BLaER1 treated with 17β-estradiol and CSF1 and Interleukin-3, amounts not matched to agents 10 nM and 100 nM (cell line): Measurements from ENCODE around the gene ACSS1.

Experiments used
- H3K27ac ChIP-seq, 11 experiments: shearing (Covaris generic); formaldehyde crosslinking; 2 replicates each; pipeline ENCODE4 v1.8.1; 2022
- H3K27me3 ChIP-seq, 11 experiments: shearing (Covaris generic); formaldehyde crosslinking; 2 replicates each; pipeline ENCODE4 v1.8.1; 2022
- H3K36me3 ChIP-seq, 11 experiments: shearing (Covaris generic); formaldehyde crosslinking; 2 replicates each; pipeline ENCODE4 v1.8.1; 2022
- H3K4me1 ChIP-seq, 10 experiments: shearing (Covaris generic); formaldehyde crosslinking; 2 replicates each; pipeline ENCODE4 v1.8.1; 2022
- H3K4me2 ChIP-seq, 11 experiments: shearing (Covaris generic); formaldehyde crosslinking; 2 replicates each; pipeline ENCODE4 v1.8.1; 2022
- H3K4me3 ChIP-seq, 10 experiments: shearing (Covaris generic); formaldehyde crosslinking; 2 replicates each; pipeline ENCODE4 v1.8.1; 2022
- H3K9ac ChIP-seq, 11 experiments: shearing (Covaris generic); formaldehyde crosslinking; 2 replicates each; pipeline ENCODE4 v1.8.1; 2022
- H3K9me3 ChIP-seq, 11 experiments: shearing (Covaris generic); formaldehyde crosslinking; replicated peaks in 1 of 11; 2 replicates each; pipeline ENCODE4 v1.8.1; 2022
- H4K20me1 ChIP-seq, 11 experiments: shearing (Covaris generic); formaldehyde crosslinking; 2 replicates each; pipeline ENCODE4 v1.8.1; 2022
- Cebpa-rat ChIP-seq, 11 experiments: shearing (Covaris generic); IDR thresholded peaks; 2 replicates each; pipeline ENCODE4 v1.8.1; 2022

Gene ACSS1

GRCh38 chr20:25013478-25014380 is 44.2 kb downstream of the ACSS1 start:
- Histone ChIP-seq H3K4me3 (peak overlapping the region in 1 of 10 experiments; percentile 4; a peak in 1 of 20 replicates), H3K27ac (no peak overlapping the region), H3K27me3 (no peaks in the 10 kb centered on the region), H4K20me1 (peaks cover 0 to 54% (median 32%) of the 10 kb centered on the region in 11 experiments; a peak in 16 of 22 replicates), H3K9me3 (no peaks in the 10 kb centered on the region), H3K36me3 (peaks cover 56 to 80% (median 62%) of the 10 kb centered on the region in 11 experiments), H3K4me1 (peaks cover 9 to 42% (median 34%) of the 10 kb centered on the region in 10 experiments; a peak in 18 of 20 replicates), H3K4me2 (peak overlapping the region in 6 of 11 experiments; percentile 70 to 88 (median 82); a peak in 10 of 22 replicates), H3K9ac (no peak overlapping the region)
- TF ChIP-seq Cebpa-rat (IDR thresholded peaks at IDR 0.05), result no peak

DNA sequence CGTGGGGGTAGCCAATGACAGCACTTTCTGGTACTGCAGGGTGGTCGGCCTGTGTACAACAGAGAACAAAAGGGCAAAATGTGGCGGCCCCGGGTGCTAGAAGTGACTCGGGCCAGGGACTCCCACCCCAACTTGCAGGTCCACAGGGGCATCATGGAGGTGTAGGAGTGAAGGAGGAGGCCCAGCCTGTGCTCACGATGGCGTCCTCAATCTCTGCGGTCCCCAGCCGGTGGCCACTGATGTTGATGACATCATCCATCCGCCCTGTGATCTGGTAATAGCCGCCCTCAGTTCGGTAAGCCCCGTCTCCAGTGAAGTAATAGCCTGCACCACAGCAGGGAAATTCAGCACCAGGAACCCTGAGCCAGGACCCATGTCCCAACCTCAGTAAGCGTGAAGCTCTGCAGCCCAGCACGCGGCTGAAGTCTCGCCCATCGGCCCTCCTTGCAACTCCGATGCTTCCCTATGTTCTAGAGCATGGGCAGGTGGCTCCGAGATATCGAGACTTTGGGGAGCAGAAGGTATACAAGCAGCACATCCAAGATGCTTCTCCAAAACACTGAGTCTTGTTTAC is 45.2 kb downstream of the ACSS1 start:
- peaks cover 0 to 43% (median 24%) of the 10 kb centered on the region in 11 experiments; a peak in 16 of 22 replicates for H4K20me1 ChIP-seq
- peaks cover 9 to 42% (median 33%) of the 10 kb centered on the region in 10 experiments; a peak in 18 of 20 replicates for H3K4me1 ChIP-seq
- H3K27me3 ChIP-seq, result no peaks in the 10 kb centered on the region
- TF ChIP-seq Cebpa-rat (IDR thresholded peaks at IDR 0.05), result no peak
- H3K4me2 ChIP-seq, result no peak overlapping the region
- H3K27ac ChIP-seq, result no peak overlapping the region
- H3K9me3 ChIP-seq, result no peaks in the 10 kb centered on the region
- H3K36me3 ChIP-seq, result peaks cover 60 to 82% (median 69%) of the 10 kb centered on the region in 11 experiments
- H3K4me3 ChIP-seq, result no peak overlapping the region
- H3K9ac ChIP-seq, result no peak overlapping the region

DNA sequence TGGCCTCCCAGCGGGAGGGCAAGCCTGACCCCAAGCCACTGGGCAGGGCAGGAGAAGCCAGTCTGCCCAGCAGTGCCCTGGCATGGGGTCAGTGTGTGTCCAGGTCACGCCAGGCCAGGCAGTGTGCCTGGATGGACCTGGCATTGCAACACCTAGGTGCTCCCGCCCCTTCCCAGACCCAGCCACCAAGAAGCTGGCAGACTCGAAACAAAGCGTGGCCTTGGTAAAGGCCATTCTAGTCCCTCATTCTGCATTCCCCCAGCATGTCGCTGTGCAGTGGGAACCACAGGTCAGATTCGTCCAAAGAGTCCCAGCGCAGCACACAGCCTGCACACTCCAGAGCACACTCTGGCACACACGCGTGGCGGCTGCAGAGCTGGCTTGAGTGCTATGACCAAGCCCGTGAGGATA is 46.1 kb downstream of the ACSS1 start:
- no peak for TF ChIP-seq Cebpa-rat (IDR thresholded peaks at IDR 0.05)
- H3K36me3 ChIP-seq, result peaks cover 69 to 84% (median 78%) of the 10 kb centered on the region in 11 experiments

GRCh38 chr20:25011261-25011660 is 46.7 kb downstream of the ACSS1 start:
- Histone ChIP-seq H3K27me3 (no peaks in the 10 kb centered on the region), H4K20me1 (peaks cover 0 to 29% (median 11%) of the 10 kb centered on the region in 11 experiments; a peak in 13 of 22 replicates), H3K36me3 (peaks cover 75 to 90% (median 84%) of the 10 kb centered on the region in 11 experiments), H3K9me3 (no peaks in the 10 kb centered on the region), H3K4me1 (peaks cover 6 to 37% (median 24%) of the 10 kb centered on the region in 10 experiments; a peak in 18 of 20 replicates), H3K27ac (no peak overlapping the region), H3K4me2 (no peak overlapping the region), H3K9ac (no peak overlapping the region), H3K4me3 (no peak overlapping the region)
- TF ChIP-seq Cebpa-rat (IDR thresholded peaks at IDR 0.05), result no peak

More for the DNA sequence above, 46.1 kb downstream of the ACSS1 start:
- H3K27me3 ChIP-seq, result no peaks in the 10 kb centered on the region
- H4K20me1 ChIP-seq, result peaks cover 0 to 35% (median 17%) of the 10 kb centered on the region in 11 experiments; a peak in 14 of 22 replicates
- no peak overlapping the region for H3K27ac ChIP-seq
- H3K4me3 ChIP-seq, result no peak overlapping the region
- H3K4me1 ChIP-seq, result peaks cover 9 to 42% (median 30%) of the 10 kb centered on the region in 10 experiments; a peak in 18 of 20 replicates
- no peak overlapping the region for H3K9ac ChIP-seq
- no peak overlapping the region for H3K4me2 ChIP-seq
- no peaks in the 10 kb centered on the region for H3K9me3 ChIP-seq

GRCh38 chr20:25009218-25010145 is 48.5 kb downstream of the ACSS1 start:
- peaks cover 0 to 19% (median 6%) of the 10 kb centered on the region in 10 experiments; a peak in 13 of 20 replicates for H3K4me1 ChIP-seq
- peaks cover 0 to 24% (median 0%) of the 10 kb centered on the region in 11 experiments; a peak in 5 of 22 replicates for H4K20me1 ChIP-seq
- no peaks in the 10 kb centered on the region for H3K27me3 ChIP-seq
- no peak overlapping the region for H3K4me3 ChIP-seq
- peaks cover 77 to 100% (median 94%) of the 10 kb centered on the region in 11 experiments for H3K36me3 ChIP-seq
- no peak overlapping the region; a peak in 1 of 22 replicates for H3K4me2 ChIP-seq
- H3K9ac ChIP-seq, result no peak overlapping the region
- TF ChIP-seq Cebpa-rat (IDR thresholded peaks at IDR 0.05), result no peak
- no peak overlapping the region for H3K27ac ChIP-seq
- no peaks in the 10 kb centered on the region for H3K9me3 ChIP-seq

DNA sequence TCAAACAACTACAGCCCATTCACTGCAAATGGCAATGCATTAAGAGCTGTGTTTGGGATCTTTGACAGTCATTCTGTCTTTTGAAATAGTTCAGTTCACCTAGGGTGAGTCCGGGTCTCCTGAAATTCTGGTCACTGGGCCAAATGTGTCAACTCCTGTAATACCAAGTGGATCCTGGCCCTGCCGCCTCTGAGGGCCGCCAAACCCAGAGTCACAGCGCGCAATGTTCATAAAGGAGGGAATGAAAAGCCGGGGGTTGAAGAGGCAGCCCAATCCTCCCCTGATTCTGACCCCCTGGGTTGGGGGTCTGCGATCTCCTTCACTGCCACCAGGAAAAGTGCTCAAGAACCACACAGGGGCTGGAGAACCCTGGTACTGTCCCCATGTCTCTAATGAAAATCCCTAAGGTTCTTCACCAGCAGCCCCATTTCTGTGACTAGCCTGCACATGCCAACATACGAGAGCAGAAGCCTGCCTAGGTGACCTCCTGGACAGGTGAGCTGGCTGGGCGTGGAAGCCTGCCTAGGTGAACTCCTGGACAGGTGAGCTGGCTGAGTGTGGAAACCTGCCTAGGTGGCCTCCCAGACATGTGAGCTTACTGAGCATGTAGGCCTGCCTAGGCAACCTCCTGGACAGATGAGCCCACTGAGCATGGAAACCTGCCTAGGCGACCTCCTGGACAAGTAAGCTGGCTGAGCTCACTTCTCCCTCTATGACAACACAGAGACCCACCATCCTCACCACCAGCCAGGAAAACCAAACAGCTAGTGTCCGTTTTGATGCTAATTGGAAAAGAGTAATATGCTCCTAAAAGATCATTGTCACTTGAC is 49.3 kb downstream of the ACSS1 start:
- Histone ChIP-seq H3K27ac (no peak overlapping the region), H3K9me3 (no peaks in the 10 kb centered on the region), H3K4me3 (no peak overlapping the region), H3K4me1 (peaks cover 0 to 10% (median 0%) of the 10 kb centered on the region in 10 experiments; a peak in 5 of 20 replicates), H4K20me1 (peaks cover 0 to 15% (median 0%) of the 10 kb centered on the region in 11 experiments; a peak in 2 of 22 replicates), H3K9ac (no peak overlapping the region), H3K4me2 (no peak overlapping the region), H3K27me3 (no peaks in the 10 kb centered on the region), H3K36me3 (peaks cover 74 to 98% (median 87%) of the 10 kb centered on the region in 11 experiments)
- no peak for TF ChIP-seq Cebpa-rat (IDR thresholded peaks at IDR 0.05)

DNA sequence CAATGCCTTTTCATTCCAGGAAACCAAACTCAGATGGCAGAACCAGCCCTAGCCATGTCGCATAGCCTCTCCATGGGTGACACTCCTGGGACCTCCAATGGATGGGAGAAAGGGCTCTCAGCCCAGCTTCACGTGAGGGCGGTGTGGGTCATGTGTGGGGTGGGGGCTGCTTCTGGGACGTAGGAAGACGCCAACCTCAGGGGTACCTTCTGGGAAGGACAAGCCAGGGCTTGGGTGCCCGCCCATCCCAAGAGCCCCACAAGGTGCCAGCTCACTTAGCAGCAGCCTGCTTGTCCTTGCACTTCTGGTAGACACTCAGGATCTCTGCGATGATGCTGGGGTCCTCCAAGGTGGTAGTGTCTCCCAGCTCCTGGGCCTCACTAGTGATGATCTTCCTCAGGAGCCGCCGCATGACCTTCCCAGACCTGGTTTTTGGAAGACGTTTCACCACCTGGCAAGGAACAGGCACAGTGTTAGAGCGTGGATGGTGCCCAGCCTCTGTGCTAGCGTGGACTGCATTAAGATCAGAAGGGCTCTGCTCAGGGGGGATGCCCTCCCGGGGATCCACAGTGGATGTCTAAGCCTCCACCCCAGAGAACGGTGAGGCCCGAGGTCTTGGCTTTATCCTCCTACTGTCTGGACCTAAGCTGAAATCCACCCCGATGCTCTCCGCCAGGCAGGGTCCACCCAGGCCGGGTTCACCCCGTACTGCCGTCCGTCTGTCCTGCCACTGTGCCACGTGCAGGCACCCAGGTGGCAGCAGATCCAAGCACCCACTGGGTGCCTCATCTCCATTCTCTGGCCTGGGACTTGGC is 50.2 kb downstream of the ACSS1 start:
- peaks cover 70 to 93% (median 82%) of the 10 kb centered on the region in 11 experiments for H3K36me3 ChIP-seq
- H3K4me2 ChIP-seq, result no peak overlapping the region
- peaks cover 0 to 10% (median 0%) of the 10 kb centered on the region in 10 experiments; a peak in 4 of 20 replicates for H3K4me1 ChIP-seq
- no peak overlapping the region for H3K4me3 ChIP-seq
- no peak for TF ChIP-seq Cebpa-rat (IDR thresholded peaks at IDR 0.05)
- H3K9ac ChIP-seq, result no peak overlapping the region
- 0 out of 22 replicates have a peak, but pooled peaks cover 0 to under 1% (median 0%) of the 10 kb centered on the region in 11 experiments for H3K9me3 ChIP-seq
- no peak overlapping the region for H3K27ac ChIP-seq
- H4K20me1 ChIP-seq, result peaks cover 0 to 13% (median 0%) of the 10 kb centered on the region in 11 experiments; a peak in 1 of 22 replicates
- H3K27me3 ChIP-seq, result no peaks in the 10 kb centered on the region
